SK-N-SH (cell line): ENCODE data around the gene LANCL3.
"Not testable (repeated sequence)": the region's sequence is repeated elsewhere in the genome, so short reads cannot be mapped to it uniquely, and the experiment has no call there.

Experiments
- CTCF ChIP-seq: fragments of 200-600 bp; sonication (generic); IDR thresholded peaks from 2 replicates; pipeline ENCODE4 v1.6.1; 2017; ENCODE audit warnings: antibody characterized with exemption, mild to moderate bottlenecking, moderate library complexity
- EP300 ChIP-seq, 2 experiments: IDR thresholded peaks; 2 replicates each; pipeline versions ENCODE4 v1.4.0 to v1.6.1; 2012; ENCODE audit warnings: borderline replicate concordance in 1 of 2, low read depth in 1 of 2, low read length in 1 of 2
- FOSL2 ChIP-seq: IDR thresholded peaks from 2 replicates; pipeline ENCODE4 v1.4.0; 2012; ENCODE audit warnings: low read depth, mild to moderate bottlenecking, moderate library complexity, borderline replicate concordance
- MAX ChIP-seq: IDR thresholded peaks from 2 replicates; pipeline ENCODE4 v1.4.0; 2012; ENCODE audit warnings: low read depth
- POLR2AphosphoS5 ChIP-seq: IDR thresholded peaks from 2 replicates; pipeline ENCODE4 v1.6.1; 2012; ENCODE audit warnings: low read depth, low read length
- REST ChIP-seq: IDR thresholded peaks from 2 replicates; pipeline ENCODE4 v1.6.1; 2012; ENCODE audit warnings: mild to moderate bottlenecking, low read depth, low read length, moderate library complexity
- SIN3A ChIP-seq: IDR thresholded peaks from 2 replicates; pipeline ENCODE4 v1.6.1; 2012; ENCODE audit warnings: low read depth, mild to moderate bottlenecking, low read length, moderate library complexity, borderline replicate concordance
- SMC3 ChIP-seq: IDR thresholded peaks from 2 replicates; pipeline ENCODE4 v1.6.1; 2012; ENCODE audit warnings: low read depth, low read length, improper control_type of control experiment
- TAF1 ChIP-seq: IDR thresholded peaks from 2 replicates; pipeline ENCODE4 v1.6.1; 2012; ENCODE audit warnings: low read depth, mild to moderate bottlenecking, low read length, moderate library complexity, borderline replicate concordance
- TEAD4 ChIP-seq: IDR thresholded peaks from 2 replicates; pipeline ENCODE4 v1.4.0; 2012; ENCODE audit warnings: mild to moderate bottlenecking, borderline replicate concordance; ENCODE audit not compliant: insufficient read depth
- YY1 ChIP-seq: IDR thresholded peaks from 2 replicates; pipeline ENCODE4 v1.4.0; 2012; ENCODE audit warnings: low read depth, mild to moderate bottlenecking

- TF ChIP-seq CTCF; REST; MAX; EP300 (IDR thresholded peaks at IDR 0.05; ENCODE audit: borderline replicate concordance in 1 of 2, low read depth in 1 of 2, low read length in 1 of 2); TEAD4; FOSL2; SMC3; POLR2AphosphoS5; SIN3A; TAF1; YY1: not testable (repeated sequence)
Observed at GRCh38 chrX:37570349-37570748, 1.1 kb upstream of the LANCL3 start.
